PC-3 (cell line): ENCODE measurements around the gene ZNF445.

Source experiments
- CTCF ChIP-seq: fragments of 300-600 bp; sonication (generic); conservative IDR thresholded peaks from 2 replicates; pipeline ENCODE4 v1.5.1; 2017; ENCODE audit warnings: antibody characterized with exemption, low read depth, mild to moderate bottlenecking, low read length
- EZH2 ChIP-seq: fragments of 300-600 bp; sonication (generic); IDR thresholded peaks from one replicate; pipeline ENCODE4 v1.6.1; 2017; ENCODE audit warnings: antibody characterized with exemption, mild to moderate bottlenecking, low read length; ENCODE audit not compliant: unreplicated experiment
- EZH2phosphoT487 ChIP-seq: fragments of 300-600 bp; sonication (generic); IDR thresholded peaks from 2 replicates; pipeline ENCODE4 v1.6.1; 2018; ENCODE audit warnings: mild to moderate bottlenecking, antibody characterized with exemption, low read length, borderline replicate concordance

- TF ChIP-seq CTCF (no peak), EZH2phosphoT487 (no peak), EZH2 (no peak)
These were observed 22.2 kb downstream of the ZNF445 start for GRCh38 chr3:44455318-44455717.
